Kidney (tissue), 14 donors: ENCODE measurements around the gene TEX54. TPM values are rescaled to one million over a fixed set of nuclear protein-coding genes. Genes with fewer than 3 reads are reported as not detected.

Source experiments
- DNase-seq, 5 donors: peaks; one replicate each; pipeline ENCODE4 v3.0.0-alpha.2; 2013 to 2020
- FAIRE-seq: peaks from 2 replicates; lab custom pipeline; 2012; peaks lifted over from hg19 to GRCh38; lab: Jason Lieb, UNC
- H3K27ac ChIP-seq, 2 donors: one replicate each; pipeline ENCODE4 v1.7.0; 2013; ENCODE audit warnings: low read depth in 2 of 2, low read length in 2 of 2, inconsistent platforms in 1 of 2
- H3K27me3 ChIP-seq: one replicate; pipeline ENCODE4 v1.7.1; 2013; ENCODE audit warnings: low read length, inconsistent platforms; ENCODE audit not compliant: control insufficient read depth, insufficient read depth
- H3K36me3 ChIP-seq, 3 donors: one replicate each; pipeline versions ENCODE4 v1.7.0 to v1.7.1; 2013; ENCODE audit warnings: low read length in 3 of 3, control low read depth in 1 of 3, inconsistent platforms in 1 of 3; ENCODE audit not compliant: insufficient read depth in 3 of 3, control insufficient read depth in 2 of 3
- H3K4me1 ChIP-seq, 3 donors: one replicate each; pipeline versions ENCODE4 v1.7.0 to v1.7.1; 2013; ENCODE audit warnings: low read length in 3 of 3, inconsistent platforms in 1 of 3, low read depth in 1 of 3; ENCODE audit not compliant: control insufficient read depth in 2 of 3, insufficient read depth in 2 of 3
- H3K4me3 ChIP-seq, 3 donors: one replicate each; pipeline versions ENCODE4 v1.7.0 to v1.8.1; 2013; ENCODE audit warnings: low read length in 3 of 3, control low read depth in 1 of 3, inconsistent platforms in 1 of 3
- H3K9ac ChIP-seq, 3 donors: one replicate each; pipeline versions ENCODE4 v1.7.0 to v1.7.1; 2013; ENCODE audit warnings: low read length in 3 of 3, control low read depth in 1 of 3, inconsistent platforms in 1 of 3
- H3K9me3 ChIP-seq, 3 donors: one replicate each; pipeline versions ENCODE4 v1.7.0 to v1.7.1; 2013; ENCODE audit warnings: low read length in 3 of 3, control low read depth in 1 of 3, inconsistent platforms in 1 of 3; ENCODE audit not compliant: control insufficient read depth in 2 of 3, insufficient read depth in 1 of 3
- CTCF ChIP-seq: IDR thresholded peaks from 3 replicates; pipeline ENCODE4 v1.5.1; 2012; ENCODE audit warnings: mild to moderate bottlenecking, moderate library complexity, borderline replicate concordance; ENCODE audit not compliant: insufficient read depth; ENCODE audit errors: extremely low read depth
- intact Hi-C: fragments of 100-400 bp; cut with DNase I; formaldehyde crosslinking; loops from one replicate; pipeline ENCODE4 v1.11.1; 2022
- polyA plus RNA-seq: library from polyadenylated mRNA; stranded (reverse); fragments of 350-450 nt; fragmentation: Illumina TruSeq; extraction: RNeasy Lipid Tissue Mini Kit (QIAGEN cat#74804); gene quantifications from one replicate; pipeline ENCODE4 v1.2.3, GENCODE V29; 2014; ENCODE audit warnings: low read depth, low replicate concordance; ENCODE audit not compliant: insufficient read depth
- total RNA-seq: library from RNA; stranded (reverse); fragmentation: NEBNext Ultra II Directional; extraction: Animal tissue kit (Norgen Biotek cat#: 25700); gene quantifications from one replicate; pipeline ENCODE4 v1.2.1, GENCODE V29; 2021
- donor health status: control.
- donor health status: control.
- donor health status: control.
- donor health status: control.
- donor health status: control.
- donor health status: DM: yes; HTN: yes; CAD: no.
- donor health status: Normal renal cell carcinoma (clear cell type).

Gene TEX54
- total and polyA plus RNA-seq, 2 donors from 2014 or later, result not detected

GRCh38 chr11:62823677-62824076, 9.0 kb downstream of the TEX54 start:
- no peak overlapping the region for H3K4me3 ChIP-seq
- no peaks in the 10 kb centered on the region for H3K9me3 ChIP-seq
- peaks cover 11 to 46% (median 36%) of the 10 kb centered on the region in 3 donors for H3K36me3 ChIP-seq
- H3K27ac ChIP-seq, result no peak overlapping the region
- intact Hi-C loops, result no loop called here
- FAIRE-seq (no peak), DNase-seq (no peak)
- TF ChIP-seq CTCF, result no peak
- H3K4me1 ChIP-seq, result no peaks in the 10 kb centered on the region
- no peak overlapping the region for H3K9ac ChIP-seq
- no peaks in the 10 kb centered on the region for H3K27me3 ChIP-seq

DNA sequence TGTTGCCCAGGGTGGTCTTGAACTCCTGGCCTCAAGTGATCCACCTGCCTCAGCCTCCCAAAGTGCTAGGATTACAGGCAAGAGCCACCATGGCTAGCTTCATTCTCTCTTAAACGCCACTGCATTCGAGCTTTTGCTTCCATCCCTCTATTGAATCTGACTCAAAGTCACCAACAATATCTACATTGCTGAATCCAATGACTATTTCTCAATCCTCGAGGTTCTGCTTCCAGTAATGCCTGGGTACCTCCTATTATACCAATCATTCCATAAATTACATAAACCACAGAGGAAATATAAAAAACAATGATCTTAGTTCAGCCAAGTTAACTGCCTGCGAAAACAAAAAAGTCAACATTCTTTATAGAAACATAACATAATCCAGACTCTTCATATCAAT, 15.5 kb downstream of the TEX54 start:
- no peak for FAIRE-seq
- no peak for DNase-seq
- H3K9ac ChIP-seq, result no peak overlapping the region
- H3K9me3 ChIP-seq, result no peaks in the 10 kb centered on the region
- no peaks in the 10 kb centered on the region for H3K27me3 ChIP-seq
- intact Hi-C loops, result no loop called here
- H3K27ac ChIP-seq, result no peak overlapping the region
- H3K4me1 ChIP-seq, result no peaks in the 10 kb centered on the region
- peaks cover 0 to 11% (median under 1%) of the 10 kb centered on the region in 3 donors for H3K36me3 ChIP-seq
- no peak for TF ChIP-seq CTCF
- no peak overlapping the region for H3K4me3 ChIP-seq

GRCh38 chr11:62816557-62816956, 16.1 kb downstream of the TEX54 start:
- Histone ChIP-seq H3K9me3 (no peaks in the 10 kb centered on the region), H3K4me3 (no peak overlapping the region), H3K27me3 (no peaks in the 10 kb centered on the region), H3K27ac (no peak overlapping the region), H3K4me1 (no peaks in the 10 kb centered on the region), H3K9ac (no peak overlapping the region), H3K36me3 (peaks cover 0 to 11% (median 0%) of the 10 kb centered on the region in 3 donors)
- FAIRE-seq (no peak), DNase-seq (peak in 1 of 5 donors; percentile 16)
- TF ChIP-seq CTCF, result no peak
- intact Hi-C loops, result no loop called here

- Histone ChIP-seq H3K9ac (no peak overlapping the region), H3K27me3 (no peaks in the 10 kb centered on the region), H3K4me3 (no peak overlapping the region), H3K27ac (no peak overlapping the region), H3K36me3 (no peaks in the 10 kb centered on the region), H3K9me3 (no peaks in the 10 kb centered on the region), H3K4me1 (no peaks in the 10 kb centered on the region)
- FAIRE-seq, result no peak
- no peak for TF ChIP-seq CTCF
- no peak for DNase-seq
- intact Hi-C loops, result no loop called here
Observed at GRCh38 chr11:62811659-62812058, 21.0 kb downstream of the TEX54 start.
